GM19240 (cell line): ENCODE data around the gene SYT7.
"Not testable (repeated sequence)": the region's sequence is repeated elsewhere in the genome, so short reads cannot be mapped to it uniquely, and the experiment has no call there.

ENCODE experiments used
- DNase-seq: peaks from one replicate; pipeline ENCODE4 v3.0.0; 2011; ENCODE audit warnings: low spot score; ENCODE audit not compliant: insufficient read length

SYT7 gene

GRCh38 chr11:61480994-61481335, 99.9 kb downstream of the SYT7 start:
- no peak for DNase-seq

- DNase-seq, result no peak
These were observed 100.4 kb downstream of the SYT7 start for GRCh38 chr11:61480261-61480993.

GRCh38 chr11:61479360-61480058, 101.4 kb downstream of the SYT7 start:
- DNase-seq, result not testable (repeated sequence)

DNA sequence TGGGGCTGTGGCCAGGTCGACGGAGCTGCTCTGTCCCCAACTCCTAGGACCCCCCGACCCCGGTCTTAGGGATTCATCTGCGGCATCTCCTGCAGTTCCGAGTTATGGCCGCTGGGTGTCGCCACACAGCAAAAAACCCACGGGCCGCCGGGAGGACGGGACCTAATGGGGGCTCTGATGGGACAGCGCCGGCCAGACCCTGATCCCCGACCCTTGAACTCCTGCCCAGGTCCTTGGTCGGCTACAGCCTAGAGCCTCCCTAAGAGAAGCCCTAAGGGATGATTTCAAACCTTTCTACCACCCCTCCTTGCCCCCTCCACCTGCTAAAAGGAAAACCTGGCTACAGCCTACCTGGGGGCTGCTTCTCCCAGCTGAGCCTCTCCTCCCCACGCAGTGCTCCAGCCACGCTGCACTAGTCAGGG, 103.1 kb downstream of the SYT7 start:
- peak; percentile 61 for DNase-seq

GRCh38 chr11:61477126-61477525, 103.8 kb downstream of the SYT7 start:
- DNase-seq, result no peak

DNA sequence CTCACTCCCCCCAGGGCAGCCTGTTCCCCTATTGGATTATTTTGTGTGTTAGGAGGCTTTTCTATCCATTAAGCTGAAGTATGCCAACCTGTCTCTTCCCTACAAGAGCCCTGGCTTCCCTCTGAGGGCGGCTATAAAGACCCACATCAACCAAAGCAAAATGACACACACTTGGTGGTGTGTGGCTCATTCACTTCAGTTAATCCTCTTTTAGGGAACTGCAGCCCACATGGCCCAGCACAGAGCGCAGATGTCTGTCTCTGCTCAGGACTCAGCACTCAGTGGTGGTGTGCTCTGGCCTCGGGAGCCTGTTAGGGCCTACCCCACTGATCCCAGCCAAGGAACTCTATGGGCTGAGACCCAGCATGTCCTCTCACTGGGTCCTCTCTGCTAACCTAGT, 104.5 kb downstream of the SYT7 start:
- DNase-seq, result no peak

DNA sequence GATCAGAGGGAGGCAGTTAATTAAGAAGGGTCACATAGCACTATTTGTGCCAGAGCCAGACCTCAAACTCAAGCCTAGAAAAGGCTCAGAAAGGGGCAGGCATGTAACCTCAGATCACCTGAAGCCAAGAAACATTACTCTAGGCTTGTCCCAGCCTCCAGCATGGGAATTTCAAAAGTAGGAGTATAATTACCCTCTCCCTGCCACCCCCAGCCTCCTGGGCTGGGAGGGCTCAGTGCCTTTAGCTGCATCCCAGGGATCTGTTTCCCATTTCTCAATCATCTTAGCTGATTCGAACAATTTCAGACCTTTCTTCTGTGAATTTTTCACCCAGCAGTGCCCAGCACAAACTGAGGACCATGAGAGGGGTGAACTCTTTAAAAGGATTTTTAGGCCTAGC, 105.4 kb downstream of the SYT7 start:
- DNase-seq, result no peak

DNA sequence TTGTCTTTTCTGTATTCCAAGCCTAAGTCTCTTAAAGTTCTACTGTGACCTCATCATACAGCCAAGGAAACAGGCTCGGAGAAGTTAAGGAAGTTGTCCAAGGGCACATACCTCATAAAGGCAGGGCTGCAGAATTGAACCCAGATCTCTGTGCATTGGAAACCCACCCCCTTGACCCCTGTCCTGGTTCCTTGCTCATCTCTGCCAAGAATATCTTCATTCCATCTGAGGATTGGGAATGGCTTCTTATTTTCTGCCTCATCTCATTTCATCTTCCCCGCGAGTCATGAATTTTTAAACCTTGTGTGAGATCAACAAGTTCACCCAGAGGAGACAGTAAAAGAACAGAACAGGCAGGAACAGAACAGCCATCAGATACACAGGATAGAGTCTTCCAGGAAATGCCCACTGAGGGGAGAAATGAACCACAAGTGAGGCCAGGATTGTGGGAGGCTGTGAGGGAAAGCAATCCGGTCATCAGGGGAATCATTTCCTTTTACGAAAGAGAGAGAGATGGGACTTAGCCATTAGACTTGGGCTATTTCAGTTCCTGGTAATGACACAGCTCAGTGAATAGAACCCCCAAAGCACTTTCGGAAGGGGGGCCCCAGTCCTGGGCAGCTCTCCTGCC, 106.7 kb downstream of the SYT7 start:
- no peak for DNase-seq

DNA sequence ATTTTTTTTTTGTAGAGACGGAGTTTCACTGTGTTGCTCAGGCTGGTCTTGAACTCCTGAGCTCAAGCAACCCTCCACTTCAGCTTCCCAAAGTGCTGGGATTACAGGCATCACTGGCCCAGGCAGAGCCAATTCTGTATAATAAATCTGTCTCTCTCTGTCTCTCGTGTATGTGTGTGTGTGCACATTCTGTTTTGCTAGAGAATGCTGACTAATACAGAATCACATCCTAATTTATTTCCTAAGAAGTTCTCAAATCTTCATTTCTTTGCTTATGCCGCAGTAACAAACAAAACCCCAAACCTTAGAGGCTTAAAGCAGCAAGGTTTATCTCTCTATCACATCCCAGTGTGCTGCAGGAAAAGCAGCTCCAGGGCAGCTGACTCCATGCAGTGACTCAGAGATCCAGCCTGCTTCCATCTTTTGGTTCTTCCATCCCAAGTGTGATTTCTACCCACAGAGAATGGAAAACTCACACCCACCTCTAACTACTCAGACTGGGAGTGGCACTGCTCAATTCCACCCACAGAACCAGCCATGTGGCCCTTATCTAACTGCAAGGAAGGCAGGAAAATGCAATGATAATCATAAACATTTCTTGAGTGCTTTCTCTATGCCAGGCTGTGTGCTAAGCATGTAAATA, 107.4 kb downstream of the SYT7 start:
- DNase-seq, result no peak

DNA sequence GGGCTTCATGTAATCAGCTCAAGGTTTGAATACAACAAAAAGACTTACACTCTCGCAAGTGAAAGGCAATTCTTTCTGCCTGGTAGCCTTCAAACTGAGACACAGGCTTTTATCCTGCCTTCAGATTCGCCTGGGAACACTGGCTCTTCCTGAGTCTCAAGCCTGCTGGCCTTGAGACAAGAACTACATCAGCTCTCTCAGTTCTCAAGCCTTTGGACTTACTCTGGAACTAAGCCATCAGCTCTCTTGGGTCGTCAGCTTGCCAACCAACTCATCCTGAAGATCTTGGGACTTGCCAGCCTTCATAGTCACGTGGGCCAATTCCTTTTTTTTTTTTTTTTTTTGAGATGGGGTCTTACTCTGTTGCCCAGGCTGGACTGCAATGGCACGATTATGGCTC, 108.0 kb downstream of the SYT7 start:
- no peak for DNase-seq

- no peak for DNase-seq
These were observed 108.6 kb downstream of the SYT7 start for GRCh38 chr11:61472282-61472681.

DNA sequence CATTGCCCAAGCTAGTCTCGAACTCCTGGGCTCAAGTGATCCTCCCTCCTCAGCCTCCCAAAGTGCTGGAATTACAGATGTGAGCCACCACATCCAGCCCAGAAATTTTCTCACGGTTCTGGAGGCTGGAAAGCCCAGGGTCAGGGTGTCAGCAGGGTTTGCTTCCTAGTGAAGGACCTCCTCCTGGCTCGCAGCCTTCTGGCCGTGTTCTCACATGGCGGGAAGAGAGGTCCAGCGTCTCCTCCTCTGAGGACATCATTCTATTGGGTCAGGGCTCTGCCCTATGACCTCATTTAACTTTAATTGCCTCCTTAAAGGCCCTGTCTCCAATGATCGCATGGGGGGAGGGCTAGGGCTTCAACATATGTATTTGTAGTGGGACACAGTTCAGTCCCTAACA, 112.9 kb downstream of the SYT7 start:
- no peak for DNase-seq

GRCh38 chr11:61467602-61468001, 113.3 kb downstream of the SYT7 start:
- not testable (repeated sequence) for DNase-seq
